ENCODE data around the gene IPO8. TPM values are rescaled to one million over a fixed set of nuclear protein-coding genes. Genes with fewer than 3 reads are reported as not detected.
"Not testable (repeated sequence)": the region's sequence is repeated elsewhere in the genome, so short reads cannot be mapped to it uniquely, and the experiment has no call there.

Gene IPO8
- total and polyA plus RNA-seq, 12 donors = 5.0 to 64.6 (median 35.8) TPM

DNA sequence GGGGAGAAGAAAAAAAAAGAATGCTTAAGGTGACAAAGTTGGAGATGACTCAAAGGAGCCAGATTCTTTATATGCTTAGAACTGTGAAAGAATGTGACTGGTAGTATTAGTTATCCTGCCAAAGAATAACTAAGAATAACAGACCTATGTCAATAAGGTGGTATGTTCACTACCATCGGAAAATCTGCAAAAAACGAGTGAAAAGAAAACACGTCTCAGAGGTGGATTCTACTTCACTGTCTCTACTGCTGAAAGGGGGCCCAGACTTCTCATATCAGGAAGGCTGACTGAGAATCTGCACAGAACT, 64.7 kb downstream of the IPO8 start:
- no peak for DNase-seq
- intact Hi-C loops (cut with DNase I) = no loop called here
- WGBS, 4 donors = 65 to 89% (median 81%) methylated on average over 3 of the region's 3 CpGs
- no peaks in the 10 kb centered on the region for H3K4me1 ChIP-seq (replicated peaks in 1 of 2)
- no peaks in the 10 kb centered on the region for H3K9me3 ChIP-seq (replicated peaks in 1 of 3)
- no peaks in the 10 kb centered on the region for H3K27me3 ChIP-seq
- no peak overlapping the region for H3K27ac ChIP-seq
- no peak overlapping the region for H3K4me3 ChIP-seq
- peaks cover 0 to 34% of the 10 kb centered on the region in 2 donors for H3K36me3 ChIP-seq (replicated peaks in 1 of 2)
- no peak for TF ChIP-seq POLR2A (IDR thresholded peaks at IDR 0.05)

DNA sequence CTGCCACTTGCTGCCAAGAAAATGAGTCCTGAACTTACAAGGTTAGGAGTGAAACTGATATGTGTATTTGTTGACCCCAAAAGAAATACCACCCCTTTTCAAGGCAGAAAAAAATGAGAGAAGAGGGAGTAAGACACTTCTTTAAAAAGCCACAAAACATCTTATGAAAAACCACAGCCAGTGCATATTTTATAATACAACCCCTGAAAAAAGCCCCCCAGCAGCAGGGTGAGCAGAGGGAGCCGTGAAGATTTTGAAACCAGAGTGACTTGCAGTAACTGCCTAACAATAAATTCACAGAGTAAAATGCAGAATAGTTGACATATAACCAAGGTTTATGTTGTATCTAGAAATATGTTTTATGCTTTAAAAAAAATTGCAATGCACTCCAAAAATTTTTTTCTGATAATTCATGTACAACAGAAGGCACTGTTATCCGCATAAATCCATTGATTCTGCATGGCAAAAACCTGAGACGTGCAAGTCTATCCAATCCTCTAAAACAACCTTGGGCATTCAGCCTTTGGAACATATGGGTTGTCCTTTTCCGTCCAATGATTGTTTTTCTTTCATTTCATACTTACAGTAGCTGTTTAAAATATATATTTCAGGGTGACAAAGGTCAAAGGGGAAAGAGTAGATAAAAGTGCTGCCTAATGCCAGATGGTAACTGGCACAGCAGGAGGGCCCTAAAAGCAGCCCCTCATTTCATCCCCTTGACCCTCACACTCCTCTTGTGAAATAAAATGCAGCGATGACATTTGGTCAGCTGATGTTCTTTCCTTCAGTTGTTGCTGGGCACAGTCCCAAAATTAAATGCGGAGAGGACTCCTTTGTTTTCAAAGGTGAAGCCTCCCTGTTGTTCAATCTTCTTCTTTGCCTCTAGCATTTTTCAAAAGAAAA, 65.3 kb downstream of the IPO8 start:
- no peaks in the 10 kb centered on the region for H3K4me1 ChIP-seq (replicated peaks in 1 of 2)
- no peaks in the 10 kb centered on the region for H3K9me3 ChIP-seq (replicated peaks in 1 of 3)
- peaks cover 0 to 34% of the 10 kb centered on the region in 2 donors for H3K36me3 ChIP-seq (replicated peaks in 1 of 2)
- intact Hi-C loops (cut with DNase I) = no loop called here
- TF ChIP-seq, protein P1, sequence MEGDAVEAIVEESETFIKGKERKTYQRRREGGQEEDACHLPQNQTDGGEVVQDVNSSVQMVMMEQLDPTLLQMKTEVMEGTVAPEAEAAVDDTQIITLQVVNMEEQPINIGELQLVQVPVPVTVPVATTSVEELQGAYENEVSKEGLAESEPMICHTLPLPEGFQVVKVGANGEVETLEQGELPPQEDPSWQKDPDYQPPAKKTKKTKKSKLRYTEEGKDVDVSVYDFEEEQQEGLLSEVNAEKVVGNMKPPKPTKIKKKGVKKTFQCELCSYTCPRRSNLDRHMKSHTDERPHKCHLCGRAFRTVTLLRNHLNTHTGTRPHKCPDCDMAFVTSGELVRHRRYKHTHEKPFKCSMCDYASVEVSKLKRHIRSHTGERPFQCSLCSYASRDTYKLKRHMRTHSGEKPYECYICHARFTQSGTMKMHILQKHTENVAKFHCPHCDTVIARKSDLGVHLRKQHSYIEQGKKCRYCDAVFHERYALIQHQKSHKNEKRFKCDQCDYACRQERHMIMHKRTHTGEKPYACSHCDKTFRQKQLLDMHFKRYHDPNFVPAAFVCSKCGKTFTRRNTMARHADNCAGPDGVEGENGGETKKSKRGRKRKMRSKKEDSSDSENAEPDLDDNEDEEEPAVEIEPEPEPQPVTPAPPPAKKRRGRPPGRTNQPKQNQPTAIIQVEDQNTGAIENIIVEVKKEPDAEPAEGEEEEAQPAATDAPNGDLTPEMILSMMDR (IDR thresholded peaks at IDR 0.05) = no peak
- no peak for TF ChIP-seq POLR2A (IDR thresholded peaks at IDR 0.05)
- no peak for DNase-seq
- no peak overlapping the region for H3K4me3 ChIP-seq
- no peak overlapping the region for H3K27ac ChIP-seq
- H3K27me3 ChIP-seq = no peaks in the 10 kb centered on the region
- 76 to 79% (median 77%) methylated on average over 6 of the region's 6 CpGs for WGBS, 4 donors

DNA sequence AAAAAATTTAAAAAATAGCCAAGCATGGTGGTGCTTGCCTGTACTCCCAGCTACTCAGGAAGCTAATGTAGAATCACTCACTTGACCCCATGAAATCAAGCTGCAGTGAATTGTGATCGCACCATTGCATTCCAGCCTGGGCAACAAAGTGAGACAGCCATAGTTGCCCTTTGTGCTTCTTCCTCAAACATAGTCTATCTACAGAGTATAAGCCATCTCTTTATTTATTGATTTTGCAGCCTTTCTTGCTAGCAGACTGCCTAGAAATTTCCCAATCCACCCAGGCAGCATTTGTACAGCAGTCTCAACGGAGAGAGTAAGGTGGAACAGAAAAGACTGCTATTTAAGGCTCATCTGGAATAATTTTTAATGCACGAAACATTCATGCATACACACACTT, 68.8 kb downstream of the IPO8 start:
- WGBS, 4 donors = 96 to 98% (median 97%) methylated on average over 3 of the region's 3 CpGs
- no peaks in the 10 kb centered on the region for H3K9me3 ChIP-seq (replicated peaks in 1 of 3)
- H3K27me3 ChIP-seq = no peaks in the 10 kb centered on the region
- H3K4me1 ChIP-seq (replicated peaks in 1 of 2) = no peaks in the 10 kb centered on the region
- H3K36me3 ChIP-seq (replicated peaks in 1 of 2) = peaks cover 0 to 27% of the 10 kb centered on the region in 2 donors
- no peak overlapping the region for H3K27ac ChIP-seq
- H3K4me3 ChIP-seq = no peak overlapping the region
- TF ChIP-seq, protein P1 (IDR thresholded peaks at IDR 0.05) = no peak
- TF ChIP-seq POLR2A (IDR thresholded peaks at IDR 0.05) = no peak
- intact Hi-C loops (cut with DNase I) = no loop called here
- no peak for DNase-seq

DNA sequence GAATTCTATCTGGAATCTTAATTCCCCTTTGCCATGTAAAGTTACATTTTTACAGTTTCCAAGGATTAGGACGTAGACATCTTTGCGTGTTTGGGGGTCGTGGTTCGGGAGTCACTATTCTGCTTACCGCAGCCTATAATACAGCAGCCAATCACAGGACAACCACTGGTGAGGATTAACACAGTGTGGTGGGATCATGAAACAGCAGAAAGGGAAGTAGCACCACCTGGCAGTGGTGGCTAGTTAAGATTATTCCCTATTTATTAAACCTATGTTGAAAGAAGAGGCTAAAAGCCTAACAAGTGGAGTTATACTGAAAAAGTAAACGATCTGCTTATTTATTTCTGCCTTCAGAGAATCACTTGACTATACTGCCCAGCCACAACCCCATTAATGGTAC, 71.7 kb downstream of the IPO8 start:
- H3K36me3 ChIP-seq (replicated peaks in 1 of 2) = peaks cover 0 to 7% of the 10 kb centered on the region in 2 donors
- H3K4me1 ChIP-seq (replicated peaks in 1 of 2) = no peaks in the 10 kb centered on the region
- intact Hi-C loops (cut with DNase I) = no loop called here
- no peak overlapping the region for H3K4me3 ChIP-seq
- H3K27ac ChIP-seq = no peak overlapping the region
- 94 to 95% (median 95%) methylated on average over 6 of the region's 6 CpGs for WGBS, 4 donors
- no peaks in the 10 kb centered on the region for H3K9me3 ChIP-seq (replicated peaks in 1 of 3)
- no peak for DNase-seq
- no peaks in the 10 kb centered on the region for H3K27me3 ChIP-seq
- no peak for TF ChIP-seq POLR2A (IDR thresholded peaks at IDR 0.05)
- TF ChIP-seq, protein P1 (IDR thresholded peaks at IDR 0.05) = no peak

DNA sequence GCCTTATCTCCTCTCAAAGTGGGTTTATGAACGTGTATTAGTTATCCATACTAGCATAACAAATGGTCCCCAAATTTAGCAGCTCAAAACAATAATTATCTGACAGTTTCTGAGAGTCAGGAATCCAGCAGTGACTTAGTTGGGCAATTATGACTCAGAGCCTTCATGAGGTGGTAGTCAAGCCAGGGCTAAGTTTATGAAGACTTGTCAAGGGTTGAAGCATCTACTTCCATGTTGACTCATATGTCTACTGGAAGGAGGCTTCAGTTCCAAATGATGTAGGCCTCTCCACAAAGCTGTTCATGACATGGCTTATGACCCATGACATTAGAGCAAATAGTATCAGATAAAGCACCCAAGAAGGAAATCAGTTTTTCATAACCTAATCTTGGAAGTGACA, 73.2 kb downstream of the IPO8 start:
- Histone ChIP-seq H3K9me3 (replicated peaks in 1 of 3) (no peaks in the 10 kb centered on the region), H3K27ac (no peak overlapping the region), H3K36me3 (replicated peaks in 1 of 2) (no peaks in the 10 kb centered on the region), H3K4me1 (replicated peaks in 1 of 2) (no peaks in the 10 kb centered on the region), H3K27me3 (no peaks in the 10 kb centered on the region), H3K4me3 (no peak overlapping the region)
- TF ChIP-seq, protein P1 (IDR thresholded peaks at IDR 0.05) = no peak
- no peak for TF ChIP-seq POLR2A (IDR thresholded peaks at IDR 0.05)
- intact Hi-C loops (cut with DNase I) = no loop called here
- no peak for DNase-seq
- 86 to 93% (median 89%) methylated on average over 1 of the region's 1 CpG for WGBS, 4 donors

DNA sequence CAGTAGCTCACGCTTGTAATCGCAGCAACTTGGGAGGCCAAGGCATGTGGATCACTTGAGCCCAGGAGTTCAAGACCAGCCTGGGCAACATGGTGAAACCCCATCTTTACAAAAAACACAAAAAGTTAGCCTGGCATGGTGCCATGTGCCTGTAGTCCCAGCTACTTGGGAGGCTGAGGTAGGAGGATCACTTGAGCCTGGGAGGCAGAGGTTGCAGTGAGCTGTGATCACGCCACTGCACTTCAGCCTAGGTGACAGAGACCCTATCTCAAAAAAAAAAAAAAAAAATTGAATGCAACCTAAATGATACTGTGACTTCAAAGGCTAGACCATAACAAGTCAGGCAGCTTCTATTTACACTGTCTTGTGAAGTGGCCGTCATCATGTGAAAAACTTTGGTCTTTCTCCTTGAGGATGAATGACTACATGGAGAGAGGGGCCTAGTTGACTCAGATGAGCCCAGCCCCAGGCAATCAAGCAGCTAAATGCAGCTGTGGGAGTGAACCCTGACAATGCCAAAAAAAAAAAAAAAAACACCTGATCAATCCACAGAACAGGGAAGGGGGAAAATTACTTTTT, 73.9 kb downstream of the IPO8 start:
- H3K27ac ChIP-seq; intact Hi-C loops (cut with DNase I); H3K4me3 ChIP-seq; H3K9me3 ChIP-seq (replicated peaks in 1 of 3); H3K36me3 ChIP-seq (replicated peaks in 1 of 2); DNase-seq; H3K4me1 ChIP-seq (replicated peaks in 1 of 2); H3K27me3 ChIP-seq: not testable (repeated sequence)
- 90 to 100% (median 98%) methylated on average over 4 of the region's 4 CpGs for WGBS, 4 donors

All from adrenal gland (tissue), 12 donors.